ENCODE measurements around the gene FMN1.
A peak's percentile ranks its signal among the peaks of the same experiment; 100 is the strongest.
"Not testable (repeated sequence)": the region's sequence is repeated elsewhere in the genome, so short reads cannot be mapped to it uniquely, and the experiment has no call there.

Gene FMN1

GRCh38 chr15:32849769-32850668 lies 344.5 kb downstream of the FMN1 start:
- H3K27ac ChIP-seq = no peak overlapping the region
- peaks cover 0 to 82% (median 0%) of the 10 kb centered on the region in 11 experiments; a peak in 4 of 22 replicates for H3K36me3 ChIP-seq
- H3K9me3 ChIP-seq (replicated peaks in 1 of 11) = peaks cover 0 to 16% (median 5%) of the 10 kb centered on the region in 11 experiments; a peak in 10 of 22 replicates
- no peak overlapping the region for H3K9ac ChIP-seq
- H3K27me3 ChIP-seq = no peaks in the 10 kb centered on the region
- TF ChIP-seq Cebpa-rat (IDR thresholded peaks at IDR 0.05) = no peak
- H3K4me3 ChIP-seq = no peak overlapping the region
- H3K4me2 ChIP-seq = peak overlapping the region in 1 of 11 experiments; percentile 8; a peak in 2 of 22 replicates
- H3K4me1 ChIP-seq = 0 out of 20 replicates have a peak, but pooled peaks cover 0 to 6% (median 0%) of the 10 kb centered on the region in 10 experiments
- peaks cover 0 to 42% (median 0%) of the 10 kb centered on the region in 11 experiments; a peak in 2 of 22 replicates for H4K20me1 ChIP-seq

- Histone ChIP-seq H3K9me3 (replicated peaks in 1 of 11) (peaks cover 0 to 16% (median 5%) of the 10 kb centered on the region in 11 experiments; a peak in 10 of 22 replicates), H4K20me1 (peaks cover 0 to 60% (median 0%) of the 10 kb centered on the region in 11 experiments; a peak in 4 of 22 replicates), H3K4me1 (peaks cover 0 to 13% (median 0%) of the 10 kb centered on the region in 10 experiments; a peak in 1 of 20 replicates), H3K36me3 (peaks cover 0 to 59% (median 0%) of the 10 kb centered on the region in 11 experiments; a peak in 4 of 22 replicates)
- H3K27me3 ChIP-seq, H3K4me3 ChIP-seq, H3K9ac ChIP-seq, H3K4me2 ChIP-seq, H3K27ac ChIP-seq: not testable (repeated sequence)
Observed at GRCh38 chr15:32846671-32847070, 347.8 kb downstream of the FMN1 start.

DNA sequence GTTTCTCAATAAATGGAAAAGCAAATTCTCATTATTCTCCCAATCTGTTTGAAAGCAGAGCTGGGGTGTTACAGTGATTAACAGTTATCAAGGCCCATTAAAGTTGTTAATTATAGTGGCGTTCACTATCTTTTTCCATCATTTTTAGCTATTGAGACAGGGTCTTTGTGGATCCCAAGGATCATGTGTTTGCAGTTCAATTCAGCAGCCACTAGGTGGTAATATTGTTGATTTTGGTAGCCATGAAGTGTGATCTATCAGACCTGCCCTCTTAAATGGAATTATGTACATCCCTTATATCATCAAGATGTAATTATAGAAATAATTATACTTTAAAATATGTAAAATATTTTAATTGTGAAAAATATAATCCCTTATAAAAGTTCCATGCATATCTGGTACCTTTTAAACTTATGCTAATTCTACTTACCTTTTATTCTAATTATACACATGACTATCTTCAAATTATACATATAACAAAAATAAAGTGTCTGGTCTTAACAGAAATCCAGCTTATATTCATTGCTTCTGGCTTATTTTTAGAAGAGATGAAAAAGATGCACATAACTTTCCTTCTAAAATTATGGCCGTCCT lies 350.3 kb downstream of the FMN1 start:
- Histone ChIP-seq H3K27ac (no peak overlapping the region), H3K9ac (no peak overlapping the region), H3K4me3 (no peak overlapping the region), H3K9me3 (replicated peaks in 1 of 11) (peaks cover 0 to 16% (median 5%) of the 10 kb centered on the region in 11 experiments; a peak in 10 of 22 replicates), H3K4me2 (no peak overlapping the region), H3K27me3 (no peaks in the 10 kb centered on the region), H3K4me1 (peaks cover 0 to 7% (median 0%) of the 10 kb centered on the region in 10 experiments; a peak in 1 of 20 replicates), H4K20me1 (peaks cover 0 to 79% (median 0%) of the 10 kb centered on the region in 11 experiments; a peak in 4 of 22 replicates), H3K36me3 (peaks cover 0 to 56% (median 0%) of the 10 kb centered on the region in 11 experiments; a peak in 4 of 22 replicates)
- no peak for TF ChIP-seq Cebpa-rat (IDR thresholded peaks at IDR 0.05)

GRCh38 chr15:32843219-32843815 lies 351.2 kb downstream of the FMN1 start:
- H3K4me1 ChIP-seq = peaks cover 0 to 7% (median 0%) of the 10 kb centered on the region in 10 experiments; a peak in 1 of 20 replicates
- no peaks in the 10 kb centered on the region for H3K27me3 ChIP-seq
- H3K36me3 ChIP-seq = peaks cover 0 to 59% (median 0%) of the 10 kb centered on the region in 11 experiments; a peak in 4 of 22 replicates
- H4K20me1 ChIP-seq = peaks cover 0 to 88% (median 0%) of the 10 kb centered on the region in 11 experiments; a peak in 4 of 22 replicates
- no peak overlapping the region for H3K4me3 ChIP-seq
- H3K9ac ChIP-seq = no peak overlapping the region
- H3K27ac ChIP-seq = no peak overlapping the region
- TF ChIP-seq Cebpa-rat (IDR thresholded peaks at IDR 0.05) = no peak
- H3K4me2 ChIP-seq = no peak overlapping the region
- peaks cover 0 to 16% (median 5%) of the 10 kb centered on the region in 11 experiments; a peak in 10 of 22 replicates for H3K9me3 ChIP-seq (replicated peaks in 1 of 11)

DNA sequence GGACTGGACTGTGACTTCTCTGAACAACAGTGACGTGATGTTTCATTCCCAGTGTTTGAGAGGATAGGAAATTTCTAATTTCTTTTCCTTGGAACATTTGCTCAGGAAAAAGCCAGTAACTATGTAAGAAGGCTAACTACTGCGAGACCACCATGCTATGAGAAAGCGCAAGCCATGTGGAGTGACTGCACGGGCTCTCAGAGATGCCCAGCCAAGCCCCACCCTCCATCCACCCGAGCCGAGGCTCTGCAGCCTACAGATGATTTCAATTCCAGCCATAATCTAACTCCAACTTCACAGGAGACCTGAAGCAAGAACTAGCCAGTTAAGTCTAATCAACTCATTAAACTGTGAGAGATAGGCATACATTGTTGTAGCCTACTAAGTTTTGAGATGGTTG lies 352.4 kb downstream of the FMN1 start:
- no peak overlapping the region for H3K9ac ChIP-seq
- H3K4me3 ChIP-seq = no peak overlapping the region
- no peak overlapping the region for H3K4me2 ChIP-seq
- no peaks in the 10 kb centered on the region for H3K27me3 ChIP-seq
- no peak for TF ChIP-seq Cebpa-rat (IDR thresholded peaks at IDR 0.05)
- H3K27ac ChIP-seq = no peak overlapping the region
- H3K4me1 ChIP-seq = peaks cover 0 to 7% (median 0%) of the 10 kb centered on the region in 10 experiments; a peak in 1 of 20 replicates
- peaks cover 0 to 59% (median 0%) of the 10 kb centered on the region in 11 experiments; a peak in 4 of 22 replicates for H3K36me3 ChIP-seq
- H3K9me3 ChIP-seq (replicated peaks in 1 of 11) = peaks cover 0 to 6% (median 4%) of the 10 kb centered on the region in 11 experiments; a peak in 9 of 22 replicates
- H4K20me1 ChIP-seq = peaks cover 0 to 97% (median 0%) of the 10 kb centered on the region in 11 experiments; a peak in 4 of 22 replicates

DNA sequence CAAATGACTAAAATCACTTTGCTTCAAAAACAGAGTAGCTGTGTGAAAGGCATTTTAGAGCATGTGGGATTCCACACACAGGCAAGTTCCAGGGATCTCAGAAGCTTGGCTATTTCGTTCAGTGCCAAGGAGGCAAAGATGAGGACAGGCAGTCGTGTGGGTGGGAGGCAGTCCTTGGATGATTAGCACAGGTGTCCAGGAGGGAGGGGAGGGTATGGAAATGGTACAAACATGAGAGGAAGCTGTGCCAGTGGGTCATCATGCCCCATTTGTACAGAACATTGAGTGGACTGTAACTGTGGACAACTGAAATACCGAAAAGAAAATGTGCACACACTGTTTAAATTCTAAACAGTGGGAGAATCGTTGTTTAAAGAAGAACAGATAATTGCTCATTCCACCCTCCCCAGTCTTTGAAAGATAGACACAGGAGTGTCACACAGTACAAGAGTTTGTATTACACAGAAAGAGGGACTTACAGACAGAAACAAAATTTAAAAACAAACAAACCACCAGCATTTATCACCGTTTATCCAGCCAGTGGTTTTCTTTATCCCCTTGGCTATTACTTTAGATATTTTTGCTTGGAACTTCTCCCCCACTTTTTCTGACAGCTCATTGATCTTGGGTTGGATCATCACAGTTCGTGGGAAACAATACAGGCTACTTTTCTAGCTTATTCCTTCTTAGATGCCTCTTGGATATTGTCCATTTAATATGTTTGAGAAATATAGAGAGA lies 353.8 kb downstream of the FMN1 start:
- no peak for TF ChIP-seq Cebpa-rat (IDR thresholded peaks at IDR 0.05)
- no peak overlapping the region for H3K9ac ChIP-seq
- H3K4me3 ChIP-seq = no peak overlapping the region
- no peak overlapping the region for H3K4me2 ChIP-seq
- H3K9me3 ChIP-seq (replicated peaks in 1 of 11) = no peaks in the 10 kb centered on the region
- no peak overlapping the region for H3K27ac ChIP-seq
- H3K4me1 ChIP-seq = peaks cover 0 to 7% (median 0%) of the 10 kb centered on the region in 10 experiments; a peak in 1 of 20 replicates
- H3K36me3 ChIP-seq = peaks cover 0 to 67% (median 0%) of the 10 kb centered on the region in 11 experiments; a peak in 4 of 22 replicates
- H4K20me1 ChIP-seq = peaks cover 0 to 87% (median 0%) of the 10 kb centered on the region in 11 experiments; a peak in 4 of 22 replicates
- H3K27me3 ChIP-seq = no peaks in the 10 kb centered on the region

DNA sequence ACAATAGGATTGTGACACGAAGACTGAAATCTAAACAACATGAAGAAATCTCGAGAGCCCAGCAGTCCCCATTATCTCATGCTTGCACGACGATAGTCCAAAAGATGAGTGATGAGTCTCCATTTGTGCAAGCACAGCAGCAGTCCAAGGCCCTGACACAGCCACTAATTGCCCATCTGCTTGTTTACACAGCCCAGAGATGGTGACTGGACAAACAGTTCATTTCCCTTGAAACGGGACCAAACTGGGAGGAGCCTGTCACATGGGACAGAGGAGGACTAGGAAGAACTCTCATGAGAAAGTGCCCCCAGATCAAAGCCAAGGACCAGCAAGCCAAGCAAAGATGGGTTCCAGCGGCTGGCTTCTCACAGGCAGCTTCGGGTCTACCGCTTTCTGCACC lies 355.7 kb downstream of the FMN1 start:
- peaks cover 0 to 79% (median 0%) of the 10 kb centered on the region in 11 experiments; a peak in 4 of 22 replicates for H4K20me1 ChIP-seq
- H3K27ac ChIP-seq = no peak overlapping the region
- TF ChIP-seq Cebpa-rat (IDR thresholded peaks at IDR 0.05) = no peak
- no peak overlapping the region for H3K9ac ChIP-seq
- peaks cover 0 to 69% (median 0%) of the 10 kb centered on the region in 11 experiments; a peak in 4 of 22 replicates for H3K36me3 ChIP-seq
- H3K9me3 ChIP-seq (replicated peaks in 1 of 11) = no peaks in the 10 kb centered on the region
- peaks cover 12 to 18% (median 14%) of the 10 kb centered on the region in 10 experiments for H3K4me1 ChIP-seq
- H3K4me2 ChIP-seq = no peak overlapping the region
- H3K27me3 ChIP-seq = no peaks in the 10 kb centered on the region
- no peak overlapping the region for H3K4me3 ChIP-seq

GRCh38 chr15:32838338-32838737 lies 356.2 kb downstream of the FMN1 start:
- H3K27ac ChIP-seq = no peak overlapping the region
- H3K9ac ChIP-seq = no peak overlapping the region
- H3K27me3 ChIP-seq = no peaks in the 10 kb centered on the region
- no peak overlapping the region for H3K4me2 ChIP-seq
- TF ChIP-seq Cebpa-rat (IDR thresholded peaks at IDR 0.05) = no peak
- H3K4me3 ChIP-seq = no peak overlapping the region
- peaks cover 14 to 21% (median 18%) of the 10 kb centered on the region in 10 experiments for H3K4me1 ChIP-seq
- peaks cover 0 to 3% (median 0%) of the 10 kb centered on the region in 11 experiments; a peak in 4 of 22 replicates for H3K9me3 ChIP-seq (replicated peaks in 1 of 11)
- peaks cover 0 to 68% (median 0%) of the 10 kb centered on the region in 11 experiments; a peak in 4 of 22 replicates for H3K36me3 ChIP-seq
- peaks cover 0 to 75% (median 0%) of the 10 kb centered on the region in 11 experiments; a peak in 4 of 22 replicates for H4K20me1 ChIP-seq

Data from BLaER1 treated with 17β-estradiol and CSF1 and Interleukin-3, amounts not matched to agents 10 nM and 100 nM (cell line).